Right lobe of liver (tissue), 4 donors: ENCODE data around the gene SRMS.

ENCODE experiments used
- CTCF ChIP-seq, 4 donors: fragments of 200-600 bp in 3 of 4; fragments of 450-650 bp in 1 of 4; IDR thresholded peaks; one replicate each; pipeline versions ENCODE4 v1.5.1 to v1.8.0; 2016 to 2022; ENCODE audit warnings: antibody characterized with exemption in 4 of 4, mild to moderate bottlenecking in 2 of 4
- POLR2A ChIP-seq: fragments of 450-650 bp; IDR thresholded peaks from one replicate; pipeline ENCODE4 v1.6.1; 2017; ENCODE audit warnings: antibody characterized with exemption, mild to moderate bottlenecking
- donor health status: DM: no; HTN: no; CAD: no.
- donor health status: DM: no; HTN: no; CAD: no.
- donor health status: DM: no; HTN: yes; CAD: no.

- no peak for TF ChIP-seq CTCF (IDR thresholded peaks at IDR 0.05)
- TF ChIP-seq POLR2A = no peak
Measured at GRCh38 chr20:63556873-63557478, 9.4 kb upstream of the SRMS start.
